ENCODE measurements around the gene SH2D2A. TPM values are rescaled to one million over a fixed set of nuclear protein-coding genes. Genes with fewer than 3 reads are reported as not detected.

SH2D2A gene
- polyA plus RNA-seq, 1 donor from 2014 or later: not detected

GRCh38 chr1:156828400-156829124 lies 11.9 kb upstream of the SH2D2A start:
- no peaks in the 10 kb centered on the region for H3K9me3 ChIP-seq (ENCODE audit: low read length)
- H3K9ac ChIP-seq (ENCODE audit: low read length): peak overlapping the region; percentile 11
- H4K20me1 ChIP-seq (ENCODE audit: insufficient read depth): no peaks in the 10 kb centered on the region
- H3K4me3 ChIP-seq (ENCODE audit: low read length): peak overlapping the region; percentile 41
- no peaks in the 10 kb centered on the region for H3K36me3 ChIP-seq (ENCODE audit: insufficient read depth, low read length)
- peak; percentile 32 for TF ChIP-seq POLR2AphosphoS5 (IDR thresholded peaks at IDR 0.05)
- TF ChIP-seq, protein P1, sequence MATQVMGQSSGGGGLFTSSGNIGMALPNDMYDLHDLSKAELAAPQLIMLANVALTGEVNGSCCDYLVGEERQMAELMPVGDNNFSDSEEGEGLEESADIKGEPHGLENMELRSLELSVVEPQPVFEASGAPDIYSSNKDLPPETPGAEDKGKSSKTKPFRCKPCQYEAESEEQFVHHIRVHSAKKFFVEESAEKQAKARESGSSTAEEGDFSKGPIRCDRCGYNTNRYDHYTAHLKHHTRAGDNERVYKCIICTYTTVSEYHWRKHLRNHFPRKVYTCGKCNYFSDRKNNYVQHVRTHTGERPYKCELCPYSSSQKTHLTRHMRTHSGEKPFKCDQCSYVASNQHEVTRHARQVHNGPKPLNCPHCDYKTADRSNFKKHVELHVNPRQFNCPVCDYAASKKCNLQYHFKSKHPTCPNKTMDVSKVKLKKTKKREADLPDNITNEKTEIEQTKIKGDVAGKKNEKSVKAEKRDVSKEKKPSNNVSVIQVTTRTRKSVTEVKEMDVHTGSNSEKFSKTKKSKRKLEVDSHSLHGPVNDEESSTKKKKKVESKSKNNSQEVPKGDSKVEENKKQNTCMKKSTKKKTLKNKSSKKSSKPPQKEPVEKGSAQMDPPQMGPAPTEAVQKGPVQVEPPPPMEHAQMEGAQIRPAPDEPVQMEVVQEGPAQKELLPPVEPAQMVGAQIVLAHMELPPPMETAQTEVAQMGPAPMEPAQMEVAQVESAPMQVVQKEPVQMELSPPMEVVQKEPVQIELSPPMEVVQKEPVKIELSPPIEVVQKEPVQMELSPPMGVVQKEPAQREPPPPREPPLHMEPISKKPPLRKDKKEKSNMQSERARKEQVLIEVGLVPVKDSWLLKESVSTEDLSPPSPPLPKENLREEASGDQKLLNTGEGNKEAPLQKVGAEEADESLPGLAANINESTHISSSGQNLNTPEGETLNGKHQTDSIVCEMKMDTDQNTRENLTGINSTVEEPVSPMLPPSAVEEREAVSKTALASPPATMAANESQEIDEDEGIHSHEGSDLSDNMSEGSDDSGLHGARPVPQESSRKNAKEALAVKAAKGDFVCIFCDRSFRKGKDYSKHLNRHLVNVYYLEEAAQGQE (IDR thresholded peaks at IDR 0.05; ENCODE audit: borderline replicate concordance): no peak
- peak overlapping the region; percentile 48 for H3K27ac ChIP-seq (ENCODE audit: low read length)
- no peaks in the 10 kb centered on the region for H3F3A ChIP-seq (ENCODE audit: insufficient read depth, low read length, poor library complexity, severe bottlenecking)
- no peaks in the 10 kb centered on the region for H3K79me2 ChIP-seq (replicated peaks; ENCODE audit: insufficient read depth, low read length)
- peak overlapping the region; percentile 3 for H2AFZ ChIP-seq (ENCODE audit: low read depth, low read length)
- peak overlapping the region; percentile 19 for H3K4me2 ChIP-seq (ENCODE audit: low read length)
- H3K9me2 ChIP-seq (ENCODE audit: insufficient read depth, low read length): no peaks in the 10 kb centered on the region
- H3K27me3 ChIP-seq (ENCODE audit: insufficient read depth, low read depth, low read length): no peaks in the 10 kb centered on the region

DNA sequence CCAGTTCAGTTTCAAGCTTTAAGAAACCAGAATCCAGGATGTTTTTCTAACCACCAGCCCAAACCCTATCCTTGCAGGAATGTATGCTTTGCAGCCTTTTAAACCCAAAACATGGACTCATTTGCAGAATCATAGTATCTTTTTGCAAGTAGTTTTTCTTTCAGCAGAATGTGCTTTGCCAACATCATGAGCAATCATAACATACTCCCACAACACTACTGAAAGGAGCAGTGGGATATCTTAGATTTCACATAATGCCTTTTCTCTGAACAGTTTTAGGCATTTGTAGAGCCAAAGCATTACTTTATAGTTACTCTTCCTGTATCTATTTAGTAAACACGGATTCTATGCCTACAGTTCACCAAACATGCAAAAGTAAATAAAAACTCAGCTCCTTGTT lies 10.0 kb upstream of the SH2D2A start:
- Histone ChIP-seq H3K9me3 (ENCODE audit: low read length) (no peaks in the 10 kb centered on the region), H2AFZ (ENCODE audit: low read depth, low read length) (no peak overlapping the region), H3K36me3 (ENCODE audit: insufficient read depth, low read length) (no peaks in the 10 kb centered on the region), H3K27ac (ENCODE audit: low read length) (no peak overlapping the region), H3K4me3 (ENCODE audit: low read length) (no peak overlapping the region), H3K9me2 (ENCODE audit: insufficient read depth, low read length) (no peaks in the 10 kb centered on the region), H4K20me1 (ENCODE audit: insufficient read depth) (no peaks in the 10 kb centered on the region), H3K9ac (ENCODE audit: low read length) (no peak overlapping the region), H3K4me2 (ENCODE audit: low read length) (no peak overlapping the region), H3K79me2 (replicated peaks; ENCODE audit: insufficient read depth, low read length) (no peaks in the 10 kb centered on the region), H3F3A (ENCODE audit: insufficient read depth, low read length, poor library complexity, severe bottlenecking) (no peaks in the 10 kb centered on the region), H3K27me3 (ENCODE audit: insufficient read depth, low read depth, low read length) (no peaks in the 10 kb centered on the region)
- TF ChIP-seq, protein P2, sequence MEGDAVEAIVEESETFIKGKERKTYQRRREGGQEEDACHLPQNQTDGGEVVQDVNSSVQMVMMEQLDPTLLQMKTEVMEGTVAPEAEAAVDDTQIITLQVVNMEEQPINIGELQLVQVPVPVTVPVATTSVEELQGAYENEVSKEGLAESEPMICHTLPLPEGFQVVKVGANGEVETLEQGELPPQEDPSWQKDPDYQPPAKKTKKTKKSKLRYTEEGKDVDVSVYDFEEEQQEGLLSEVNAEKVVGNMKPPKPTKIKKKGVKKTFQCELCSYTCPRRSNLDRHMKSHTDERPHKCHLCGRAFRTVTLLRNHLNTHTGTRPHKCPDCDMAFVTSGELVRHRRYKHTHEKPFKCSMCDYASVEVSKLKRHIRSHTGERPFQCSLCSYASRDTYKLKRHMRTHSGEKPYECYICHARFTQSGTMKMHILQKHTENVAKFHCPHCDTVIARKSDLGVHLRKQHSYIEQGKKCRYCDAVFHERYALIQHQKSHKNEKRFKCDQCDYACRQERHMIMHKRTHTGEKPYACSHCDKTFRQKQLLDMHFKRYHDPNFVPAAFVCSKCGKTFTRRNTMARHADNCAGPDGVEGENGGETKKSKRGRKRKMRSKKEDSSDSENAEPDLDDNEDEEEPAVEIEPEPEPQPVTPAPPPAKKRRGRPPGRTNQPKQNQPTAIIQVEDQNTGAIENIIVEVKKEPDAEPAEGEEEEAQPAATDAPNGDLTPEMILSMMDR (IDR thresholded peaks at IDR 0.05; ENCODE audit: poor library complexity, severe bottlenecking): no peak
- no peak for TF ChIP-seq POLR2AphosphoS5 (IDR thresholded peaks at IDR 0.05)
- no peak for TF ChIP-seq EZH2 (IDR thresholded peaks at IDR 0.05; ENCODE audit: borderline replicate concordance, insufficient read depth, low read length, poor library complexity, severe bottlenecking)
- no peak for TF ChIP-seq TAF1 (IDR thresholded peaks at IDR 0.05; ENCODE audit: low read depth)
- TF ChIP-seq MXI1 (conservative IDR thresholded peaks at IDR 0.05; ENCODE audit: poor library complexity, severe bottlenecking): no peak
- TF ChIP-seq RAD21 (conservative IDR thresholded peaks at IDR 0.05): no peak
- TF ChIP-seq EP300 (conservative IDR thresholded peaks at IDR 0.05; ENCODE audit: poor library complexity, severe bottlenecking): no peak
- TF ChIP-seq, protein P1 (IDR thresholded peaks at IDR 0.05; ENCODE audit: borderline replicate concordance): no peak
- TF ChIP-seq SMC3 (conservative IDR thresholded peaks at IDR 0.05; ENCODE audit: poor library complexity): no peak
